Measurements from ENCODE around the gene SLC12A4.
"Not testable (repeated sequence)": the region's sequence is repeated elsewhere in the genome, so short reads cannot be mapped to it uniquely, and the experiment has no call there.

SLC12A4 gene

GRCh38 chr16:67942510-67943255 is 25.8 kb downstream of the SLC12A4 start:
- Histone ChIP-seq H3K27ac (ENCODE audit: low read depth, low read length) (peak overlapping the region; percentile 74), H3K27me3 (ENCODE audit: control insufficient read depth in 5 of 5, insufficient read depth in 4 of 5, low read length in 5 of 5) (no peaks in the 10 kb centered on the region), H3K4me3 (ENCODE audit: low read depth in 1 of 5, low read length in 5 of 5) (no peak overlapping the region), H3K9me3 (ENCODE audit: control insufficient read depth in 5 of 5, low read length in 5 of 5) (no peaks in the 10 kb centered on the region), H3K9ac (ENCODE audit: low read length in 5 of 5) (peak overlapping the region in 1 of 5 donors; percentile 1), H3K4me1 (ENCODE audit: control insufficient read depth in 5 of 5, insufficient read depth in 5 of 5, low read length in 5 of 5) (peaks cover 7 to 38% (median 36%) of the 10 kb centered on the region in 5 donors), H3K36me3 (ENCODE audit: control insufficient read depth in 5 of 5, insufficient read depth in 5 of 5, low read length in 5 of 5) (peaks cover 0 to 78% (median 72%) of the 10 kb centered on the region in 5 donors)

GRCh38 chr16:67942200-67942509 is 26.3 kb downstream of the SLC12A4 start:
- no peak overlapping the region for H3K4me3 ChIP-seq (ENCODE audit: low read depth in 1 of 5, low read length in 5 of 5)
- peaks cover 0 to 72% (median 67%) of the 10 kb centered on the region in 5 donors for H3K36me3 ChIP-seq (ENCODE audit: control insufficient read depth in 5 of 5, insufficient read depth in 5 of 5, low read length in 5 of 5)
- H3K27ac ChIP-seq (ENCODE audit: low read depth, low read length) = no peak overlapping the region
- H3K27me3 ChIP-seq (ENCODE audit: control insufficient read depth in 5 of 5, insufficient read depth in 4 of 5, low read length in 5 of 5) = no peaks in the 10 kb centered on the region
- H3K9me3 ChIP-seq (ENCODE audit: control insufficient read depth in 5 of 5, low read length in 5 of 5) = no peaks in the 10 kb centered on the region
- H3K9ac ChIP-seq (ENCODE audit: low read length in 5 of 5) = no peak overlapping the region
- H3K4me1 ChIP-seq (ENCODE audit: control insufficient read depth in 5 of 5, insufficient read depth in 5 of 5, low read length in 5 of 5) = peaks cover 7 to 43% (median 40%) of the 10 kb centered on the region in 5 donors

GRCh38 chr16:67941469-67942199 is 26.8 kb downstream of the SLC12A4 start:
- peaks cover 0 to 67% (median 62%) of the 10 kb centered on the region in 5 donors for H3K36me3 ChIP-seq (ENCODE audit: control insufficient read depth in 5 of 5, insufficient read depth in 5 of 5, low read length in 5 of 5)
- no peaks in the 10 kb centered on the region for H3K9me3 ChIP-seq (ENCODE audit: control insufficient read depth in 5 of 5, low read length in 5 of 5)
- H3K4me3 ChIP-seq (ENCODE audit: low read depth in 1 of 5, low read length in 5 of 5) = no peak overlapping the region
- no peaks in the 10 kb centered on the region for H3K27me3 ChIP-seq (ENCODE audit: control insufficient read depth in 5 of 5, insufficient read depth in 4 of 5, low read length in 5 of 5)
- peaks cover 7 to 48% (median 46%) of the 10 kb centered on the region in 5 donors for H3K4me1 ChIP-seq (ENCODE audit: control insufficient read depth in 5 of 5, insufficient read depth in 5 of 5, low read length in 5 of 5)
- no peak overlapping the region for H3K27ac ChIP-seq (ENCODE audit: low read depth, low read length)
- H3K9ac ChIP-seq (ENCODE audit: low read length in 5 of 5) = no peak overlapping the region

- H3K36me3 ChIP-seq (ENCODE audit: control insufficient read depth in 5 of 5, insufficient read depth in 5 of 5, low read length in 5 of 5) = peaks cover 0 to 56% (median 51%) of the 10 kb centered on the region in 5 donors
- no peak overlapping the region for H3K4me3 ChIP-seq (ENCODE audit: low read depth in 1 of 5, low read length in 5 of 5)
- no peaks in the 10 kb centered on the region for H3K9me3 ChIP-seq (ENCODE audit: control insufficient read depth in 5 of 5, low read length in 5 of 5)
- H3K4me1 ChIP-seq (ENCODE audit: control insufficient read depth in 5 of 5, insufficient read depth in 5 of 5, low read length in 5 of 5) = peaks cover 6 to 50% (median 39%) of the 10 kb centered on the region in 5 donors
- no peak overlapping the region for H3K9ac ChIP-seq (ENCODE audit: low read length in 5 of 5)
- no peak overlapping the region for H3K27ac ChIP-seq (ENCODE audit: low read depth, low read length)
- H3K27me3 ChIP-seq (ENCODE audit: control insufficient read depth in 5 of 5, insufficient read depth in 4 of 5, low read length in 5 of 5) = no peaks in the 10 kb centered on the region
Observed at GRCh38 chr16:67940446-67941089, 27.9 kb downstream of the SLC12A4 start.

- peaks cover 8 to 50% (median 39%) of the 10 kb centered on the region in 5 donors for H3K4me1 ChIP-seq (ENCODE audit: control insufficient read depth in 5 of 5, insufficient read depth in 5 of 5, low read length in 5 of 5)
- H3K4me3 ChIP-seq (ENCODE audit: low read depth in 1 of 5, low read length in 5 of 5) = no peak overlapping the region
- peaks cover 0 to 51% (median 43%) of the 10 kb centered on the region in 5 donors for H3K36me3 ChIP-seq (ENCODE audit: control insufficient read depth in 5 of 5, insufficient read depth in 5 of 5, low read length in 5 of 5)
- no peaks in the 10 kb centered on the region for H3K27me3 ChIP-seq (ENCODE audit: control insufficient read depth in 5 of 5, insufficient read depth in 4 of 5, low read length in 5 of 5)
- H3K9ac ChIP-seq (ENCODE audit: low read length in 5 of 5) = no peak overlapping the region
- no peak overlapping the region for H3K27ac ChIP-seq (ENCODE audit: low read depth, low read length)
- H3K9me3 ChIP-seq (ENCODE audit: control insufficient read depth in 5 of 5, low read length in 5 of 5) = no peaks in the 10 kb centered on the region
Observed at GRCh38 chr16:67939507-67940445, 28.7 kb downstream of the SLC12A4 start.

GRCh38 chr16:67937713-67938112 is 30.7 kb downstream of the SLC12A4 start:
- H3K27ac ChIP-seq (ENCODE audit: low read depth, low read length) = peak overlapping the region; percentile 89
- not testable (repeated sequence) for H3K27me3 ChIP-seq (ENCODE audit: control insufficient read depth in 5 of 5, insufficient read depth in 4 of 5, low read length in 5 of 5); H3K4me3 ChIP-seq (ENCODE audit: low read depth in 1 of 5, low read length in 5 of 5); H3K9ac ChIP-seq (ENCODE audit: low read length in 5 of 5); H3K9me3 ChIP-seq (ENCODE audit: control insufficient read depth in 5 of 5, low read length in 5 of 5)
- peaks cover 0 to 44% (median 33%) of the 10 kb centered on the region in 5 donors for H3K36me3 ChIP-seq (ENCODE audit: control insufficient read depth in 5 of 5, insufficient read depth in 5 of 5, low read length in 5 of 5)
- H3K4me1 ChIP-seq (ENCODE audit: control insufficient read depth in 5 of 5, insufficient read depth in 5 of 5, low read length in 5 of 5) = peaks cover 5 to 39% (median 30%) of the 10 kb centered on the region in 5 donors

- peak overlapping the region; percentile 71 to 95 (median 91) for H3K4me3 ChIP-seq (ENCODE audit: low read depth in 1 of 5, low read length in 5 of 5)
- H3K4me1 ChIP-seq (ENCODE audit: control insufficient read depth in 5 of 5, insufficient read depth in 5 of 5, low read length in 5 of 5) = peaks cover 5 to 36% (median 28%) of the 10 kb centered on the region in 5 donors
- H3K27ac ChIP-seq (ENCODE audit: low read depth, low read length) = peak overlapping the region; percentile 89
- peak overlapping the region; percentile 81 to 90 (median 88) for H3K9ac ChIP-seq (ENCODE audit: low read length in 5 of 5)
- no peaks in the 10 kb centered on the region for H3K9me3 ChIP-seq (ENCODE audit: control insufficient read depth in 5 of 5, low read length in 5 of 5)
- H3K36me3 ChIP-seq (ENCODE audit: control insufficient read depth in 5 of 5, insufficient read depth in 5 of 5, low read length in 5 of 5) = peaks cover 0 to 43% (median 31%) of the 10 kb centered on the region in 5 donors
- no peaks in the 10 kb centered on the region for H3K27me3 ChIP-seq (ENCODE audit: control insufficient read depth in 5 of 5, insufficient read depth in 4 of 5, low read length in 5 of 5)
Observed at GRCh38 chr16:67936880-67937605, 31.4 kb downstream of the SLC12A4 start.

GRCh38 chr16:67936124-67936879 is 32.1 kb downstream of the SLC12A4 start, which contains the start of gene PSMB10:
PSMB10 (minus strand) TSS chr16:67936850; CDS start chr16:67936749, 101 bp downstream.
- peak within 1 kb of the TSS; percentile 89 for H3K27ac ChIP-seq (ENCODE audit: low read depth, low read length)
- H3K4me3 ChIP-seq (ENCODE audit: low read depth in 1 of 5, low read length in 5 of 5) = peak within 1 kb of the TSS; percentile 80 to 95 (median 91)
- no peaks in the 10 kb centered on the region for H3K9me3 ChIP-seq (ENCODE audit: control insufficient read depth in 5 of 5, low read length in 5 of 5)

More at GRCh38 chr16:67936124-67936879, 32.1 kb downstream of the SLC12A4 start, which contains the start of gene PSMB10:
- Histone ChIP-seq H3K4me1 (ENCODE audit: control insufficient read depth in 5 of 5, insufficient read depth in 5 of 5, low read length in 5 of 5) (peaks cover 5 to 36% (median 27%) of the 10 kb centered on the region in 5 donors), H3K36me3 (ENCODE audit: control insufficient read depth in 5 of 5, insufficient read depth in 5 of 5, low read length in 5 of 5) (peaks cover 0 to 44% (median 24%) of the 10 kb centered on the region in 5 donors), H3K27me3 (ENCODE audit: control insufficient read depth in 5 of 5, insufficient read depth in 4 of 5, low read length in 5 of 5) (no peaks in the 10 kb centered on the region), H3K9ac (ENCODE audit: low read length in 5 of 5) (peak within 1 kb of the TSS; percentile 81 to 90 (median 88))
